GM10847 (cell line): ENCODE results near the gene NTM.

ENCODE experiments used
- POLR2A ChIP-seq: IDR thresholded peaks from 2 replicates; pipeline ENCODE4 v1.6.1; 2011; ENCODE audit not compliant: insufficient read length; ENCODE audit errors: extremely low read depth

Gene NTM

GRCh38 chr11:131898949-131899348 is 528.5 kb downstream of the NTM start:
- TF ChIP-seq POLR2A: no peak

GRCh38 chr11:131899950-131900580 is 529.6 kb downstream of the NTM start:
- TF ChIP-seq POLR2A: no peak

- TF ChIP-seq POLR2A: no peak
Measured at GRCh38 chr11:131902421-131902820, 532.0 kb downstream of the NTM start.

GRCh38 chr11:131903074-131903473 is 532.7 kb downstream of the NTM start:
- TF ChIP-seq POLR2A: no peak

- TF ChIP-seq POLR2A: no peak
Measured at GRCh38 chr11:131904756-131905155, 534.3 kb downstream of the NTM start.

- no peak for TF ChIP-seq POLR2A
Measured at GRCh38 chr11:131906963-131907362, 536.5 kb downstream of the NTM start.

GRCh38 chr11:131907371-131907770 is 537.0 kb downstream of the NTM start:
- TF ChIP-seq POLR2A: no peak

- TF ChIP-seq POLR2A: no peak
Measured at GRCh38 chr11:131908316-131908715, 537.9 kb downstream of the NTM start.

- no peak for TF ChIP-seq POLR2A
Measured at GRCh38 chr11:131909426-131910177, 539.2 kb downstream of the NTM start.

- TF ChIP-seq POLR2A: no peak
Measured at GRCh38 chr11:131910178-131910522, 539.7 kb downstream of the NTM start.

GRCh38 chr11:131910523-131911387 is 540.3 kb downstream of the NTM start:
- TF ChIP-seq POLR2A: no peak

GRCh38 chr11:131912134-131912533 is 541.7 kb downstream of the NTM start:
- no peak for TF ChIP-seq POLR2A

GRCh38 chr11:131913267-131913666 is 542.9 kb downstream of the NTM start:
- TF ChIP-seq POLR2A: no peak

- TF ChIP-seq POLR2A: no peak
Measured at GRCh38 chr11:131914361-131914774, 544.0 kb downstream of the NTM start.

GRCh38 chr11:131916638-131917037 is 546.2 kb downstream of the NTM start:
- no peak for TF ChIP-seq POLR2A
